ENCODE data around the gene DMKN. TPM values are rescaled to one million over a fixed set of nuclear protein-coding genes. Genes with fewer than 3 reads are reported as not detected.
"Not testable (repeated sequence)": the region's sequence is repeated elsewhere in the genome, so short reads cannot be mapped to it uniquely, and the experiment has no call there.

The DMKN gene
- total RNA-seq, 1 donor: 2.2 TPM

- DNase-seq (ENCODE audit: low read depth): no peak
- no peak for TF ChIP-seq CTCF (IDR thresholded peaks at IDR 0.05; ENCODE audit: insufficient read depth, low read depth, low read length)
Measured at GRCh38 chr19:35462476-35462953, 50.9 kb downstream of the DMKN start.

GRCh38 chr19:35461788-35462187, 51.7 kb downstream of the DMKN start:
- not testable (repeated sequence) for H3K4me3 ChIP-seq (ENCODE audit: low read depth, low read length); DNase-seq (ENCODE audit: low read depth)

More at GRCh38 chr19:35462476-35462953, 50.9 kb downstream of the DMKN start:
- no peak overlapping the region for H3K4me3 ChIP-seq (ENCODE audit: low read depth, low read length)

GRCh38 chr19:35461060-35461459, 52.4 kb downstream of the DMKN start:
- H3K4me3 ChIP-seq (ENCODE audit: low read depth, low read length): no peak overlapping the region
- no peak for DNase-seq (ENCODE audit: low read depth)
- TF ChIP-seq CTCF (IDR thresholded peaks at IDR 0.05; ENCODE audit: insufficient read depth, low read depth, low read length): no peak

GRCh38 chr19:35460608-35461007, 52.8 kb downstream of the DMKN start:
- DNase-seq (ENCODE audit: low read depth): no peak
- TF ChIP-seq CTCF (IDR thresholded peaks at IDR 0.05; ENCODE audit: insufficient read depth, low read depth, low read length): no peak
- H3K4me3 ChIP-seq (ENCODE audit: low read depth, low read length): no peak overlapping the region

GRCh38 chr19:35459414-35460082, 53.9 kb downstream of the DMKN start:
- H3K4me3 ChIP-seq (ENCODE audit: low read depth, low read length): no peak overlapping the region
- TF ChIP-seq CTCF (IDR thresholded peaks at IDR 0.05; ENCODE audit: insufficient read depth, low read depth, low read length): no peak
- DNase-seq (ENCODE audit: low read depth): peak; percentile 16

DNA sequence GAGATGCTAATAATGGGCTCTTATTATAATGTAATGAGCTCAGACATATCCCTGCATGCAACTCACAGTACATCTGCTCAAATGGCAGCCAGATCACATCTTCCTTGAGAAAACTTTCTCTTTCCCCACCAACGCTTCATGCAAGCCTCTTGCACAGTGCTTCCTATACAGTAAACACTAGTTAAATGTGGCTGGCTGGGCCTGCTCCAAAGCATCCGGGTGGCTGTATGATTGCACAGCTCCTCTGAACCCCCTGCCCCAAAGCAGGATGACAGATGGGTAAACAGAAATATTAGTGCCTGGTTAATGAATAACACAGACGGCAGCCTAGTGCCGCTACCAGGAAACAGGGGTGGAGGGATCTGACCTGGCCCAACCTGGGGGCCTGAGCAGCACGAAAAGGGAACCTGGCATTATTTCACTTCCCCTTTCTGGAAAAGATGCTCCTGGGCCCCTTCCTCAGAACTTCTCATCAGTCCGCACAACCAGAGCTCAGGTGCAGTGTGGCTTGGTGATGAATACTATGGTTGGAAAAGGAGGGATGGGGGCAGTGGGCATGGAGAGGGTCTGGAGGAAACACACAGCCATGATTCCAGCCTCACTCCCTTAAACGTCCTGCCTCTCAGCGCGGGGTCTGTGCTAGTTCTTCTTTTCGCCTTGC, 54.6 kb downstream of the DMKN start:
- DNase-seq (ENCODE audit: low read depth): no peak
- no peak for TF ChIP-seq CTCF (IDR thresholded peaks at IDR 0.05; ENCODE audit: insufficient read depth, low read depth, low read length)
- no peak overlapping the region for H3K4me3 ChIP-seq (ENCODE audit: low read depth, low read length)

DNA sequence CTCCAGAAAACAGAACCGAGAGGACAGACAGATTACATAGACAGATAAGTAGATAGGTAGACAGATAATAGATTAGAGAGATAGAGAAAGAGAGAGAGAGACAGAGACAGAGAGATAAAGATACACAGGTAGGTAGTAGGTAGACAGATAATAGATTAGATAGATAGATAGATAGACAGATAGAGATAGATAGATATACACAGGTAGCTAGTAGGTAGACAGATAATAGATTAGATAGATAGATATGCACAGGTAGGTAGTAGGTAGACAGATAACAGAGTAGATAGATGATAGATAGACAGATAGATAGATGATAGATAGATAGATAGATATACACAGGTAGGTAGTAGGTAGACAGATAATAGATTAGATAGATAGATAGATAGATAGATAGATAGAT, 55.3 kb downstream of the DMKN start:
- no peak overlapping the region for H3K4me3 ChIP-seq (ENCODE audit: low read depth, low read length)
- no peak for TF ChIP-seq CTCF (IDR thresholded peaks at IDR 0.05; ENCODE audit: insufficient read depth, low read depth, low read length)
- DNase-seq (ENCODE audit: low read depth): no peak
